GM23248 (cell line): Measurements from ENCODE around the gene AP4S1. TPM values are rescaled to one million over a fixed set of nuclear protein-coding genes. Genes with fewer than 3 reads are reported as not detected.

Experiments used
- DNase-seq: peaks from one replicate; pipeline ENCODE4 v3.0.0-alpha.2; 2015
- H2AFZ ChIP-seq: fragments of 200-600 bp; sonication (generic); 2 replicates; pipeline ENCODE4 v1.6.1; 2016; ENCODE audit warnings: antibody characterized with exemption
- H3F3A ChIP-seq: fragments of 200-600 bp; sonication (generic); 2 replicates; pipeline ENCODE4 v1.6.1; 2016; ENCODE audit warnings: mild to moderate bottlenecking, antibody characterized with exemption, mixed run types; ENCODE audit not compliant: insufficient read depth
- H3K27ac ChIP-seq: fragments of 200-600 bp; sonication (generic); 2 replicates; pipeline ENCODE4 v1.5.1; 2016; ENCODE audit warnings: mild to moderate bottlenecking
- H3K27me3 ChIP-seq: fragments of 200-600 bp; sonication (generic); replicated peaks from 2 replicates; pipeline ENCODE4 v1.6.1; 2016; ENCODE audit warnings: mild to moderate bottlenecking; ENCODE audit not compliant: insufficient read depth
- H3K36me3 ChIP-seq: fragments of 200-600 bp; sonication (generic); 2 replicates; pipeline ENCODE4 v1.6.1; 2016; ENCODE audit warnings: low read depth, mild to moderate bottlenecking
- H3K4me1 ChIP-seq: fragments of 200-600 bp; sonication (generic); 2 replicates; pipeline ENCODE4 v1.6.1; 2016; ENCODE audit warnings: mild to moderate bottlenecking; ENCODE audit not compliant: insufficient read depth
- H3K4me2 ChIP-seq: fragments of 200-600 bp; sonication (generic); one replicate; pipeline ENCODE4 v1.6.1; 2016; ENCODE audit warnings: mild to moderate bottlenecking; ENCODE audit not compliant: unreplicated experiment
- H3K4me3 ChIP-seq: fragments of 200-600 bp; sonication (generic); 2 replicates; pipeline ENCODE4 v1.5.1; 2016; ENCODE audit warnings: mild to moderate bottlenecking
- H3K79me2 ChIP-seq: fragments of 200-600 bp; sonication (generic); 2 replicates; pipeline ENCODE4 v1.6.1; 2016; ENCODE audit warnings: mild to moderate bottlenecking; ENCODE audit not compliant: insufficient read depth
- H3K9ac ChIP-seq: fragments of 200-600 bp; sonication (generic); 2 replicates; pipeline ENCODE4 v1.6.1; 2016; ENCODE audit warnings: mild to moderate bottlenecking
- H3K9me2 ChIP-seq: fragments of 200-600 bp; sonication (generic); 2 replicates; pipeline ENCODE4 v1.6.1; 2016; ENCODE audit warnings: mixed run types, mild to moderate bottlenecking, moderate library complexity; ENCODE audit not compliant: insufficient read depth
- H3K9me3 ChIP-seq: fragments of 200-600 bp; sonication (generic); one replicate; pipeline ENCODE4 v1.6.1; 2017; ENCODE audit warnings: low read depth
- H4K20me1 ChIP-seq: fragments of 200-600 bp; sonication (generic); 2 replicates; pipeline ENCODE4 v1.6.0; 2016; ENCODE audit not compliant: insufficient read depth
- EZH2 ChIP-seq: fragments of 200-600 bp; sonication (generic); IDR thresholded peaks from 2 replicates; pipeline ENCODE4 v1.6.1; 2018; ENCODE audit warnings: antibody characterized with exemption, mild to moderate bottlenecking; ENCODE audit not compliant: insufficient read depth, poor library complexity, severe bottlenecking
- EZH2phosphoT487 ChIP-seq: fragments of 200-600 bp; sonication (generic); IDR thresholded peaks from 2 replicates; pipeline ENCODE4 v1.6.1; 2018; ENCODE audit warnings: antibody characterized with exemption, moderate library complexity, mild to moderate bottlenecking, low read depth; ENCODE audit not compliant: insufficient read depth
- WGBS, 2 experiments: methylation state at CpG; one replicate each; pipeline ENCODE4 v1.1.6; 2015 to 2017; ENCODE audit warnings: low lambda C conversion rate in 2 of 2, low coverage in 1 of 2; ENCODE audit errors: missing lambda C conversion rate in 2 of 2; 5-methylcytosine and 5-hydroxymethylcytosine counted together
- in situ Hi-C: fragments of 300-500 bp; cut with MboI; formaldehyde crosslinking; loops from 2 replicates; pipeline ENCODE4 v1.15.0; 2020
- polyA plus RNA-seq: library from polyadenylated mRNA; unstranded; fragments of >200 nt; fragmentation: Nextera tagmentation; extraction: Ambion mirVana; gene quantifications from 2 replicates; pipeline ENCODE4 v1.2.1, GENCODE V29; 2016
- total RNA-seq: library from RNA; depleted of rRNA; stranded (reverse); fragments of >200 nt; shearing (Covaris generic); gene quantifications from 2 replicates; pipeline ENCODE4 v1.2.3, GENCODE V29; 2014

Gene AP4S1
- total and polyA plus RNA-seq, 2 experiments from 2014 or later: 6.3 to 9.9 TPM

DNA sequence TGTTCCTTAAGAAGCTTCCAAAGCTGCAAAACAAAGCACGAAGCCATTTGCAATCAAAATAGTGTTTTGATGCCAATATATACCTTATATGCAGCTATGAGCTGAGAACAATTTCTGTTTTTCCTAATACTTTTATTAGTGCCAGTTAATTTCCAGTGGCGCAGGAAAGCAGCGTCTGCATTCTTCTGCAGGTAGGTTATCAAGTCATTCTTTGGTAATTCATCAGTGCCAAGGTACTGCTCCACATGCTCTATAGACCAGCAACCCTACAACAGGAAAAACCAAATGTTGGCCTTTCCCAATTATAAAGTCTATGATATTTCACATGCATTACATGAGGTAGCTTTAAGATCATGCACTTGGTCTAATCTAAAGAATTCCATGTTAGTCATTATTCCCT is 88.3 kb downstream of the AP4S1 start:
- no peaks in the 10 kb centered on the region; the same call in 1 of the 2 replicates for H3F3A ChIP-seq
- H3K79me2 ChIP-seq: peaks cover 15% of the 10 kb centered on the region
- H3K9me3 ChIP-seq: no peaks in the 10 kb centered on the region
- no peak overlapping the region for H3K27ac ChIP-seq
- TF ChIP-seq EZH2phosphoT487: no peak
- no peak for TF ChIP-seq EZH2
- H3K36me3 ChIP-seq: peaks cover 74% of the 10 kb centered on the region
- in situ Hi-C loops: no loop called here
- no peak overlapping the region for H3K9ac ChIP-seq
- no peaks in the 10 kb centered on the region for H3K9me2 ChIP-seq
- no peak overlapping the region for H3K4me3 ChIP-seq
- no peaks in the 10 kb centered on the region for H4K20me1 ChIP-seq
- H3K27me3 ChIP-seq: no peaks in the 10 kb centered on the region
- no peak overlapping the region for H3K4me2 ChIP-seq
- no peak overlapping the region for H2AFZ ChIP-seq
- WGBS, 2 experiments: 98% methylated on average over 3 of the region's 3 CpGs
- DNase-seq: no peak
- 0 out of 2 replicates have a peak, but pooled peaks cover under 1% of the 10 kb centered on the region for H3K4me1 ChIP-seq

DNA sequence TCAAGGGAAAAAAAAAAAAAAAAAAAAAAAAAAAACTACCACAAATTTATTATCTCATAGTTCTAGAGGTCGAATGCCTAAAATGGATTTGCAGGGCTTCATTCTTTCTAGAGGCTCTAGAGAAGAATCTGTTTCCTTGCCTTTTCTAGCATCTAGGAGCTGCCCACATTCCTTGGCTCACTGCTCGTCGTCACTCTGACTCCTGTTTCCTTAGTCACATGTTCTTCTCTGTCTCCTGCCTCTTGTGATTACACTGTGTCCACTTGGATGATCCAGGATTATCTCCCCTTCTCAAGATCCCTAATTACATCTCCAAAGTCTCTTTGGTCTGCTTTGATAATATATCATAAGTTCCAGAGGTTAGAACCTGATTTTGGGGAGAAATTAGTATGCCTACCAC is 93.4 kb downstream of the AP4S1 start:
- H3K9me3 ChIP-seq: no peaks in the 10 kb centered on the region
- peaks cover 12% of the 10 kb centered on the region; the same call in 1 of the 2 replicates for H3K79me2 ChIP-seq
- TF ChIP-seq EZH2phosphoT487 (no peak), EZH2 (no peak)
- H2AFZ ChIP-seq: no peak overlapping the region
- H3K4me1 ChIP-seq: 0 out of 2 replicates have a peak, but pooled peaks cover 3% of the 10 kb centered on the region
- H3K27me3 ChIP-seq: no peaks in the 10 kb centered on the region
- peak overlapping the region; percentile 9; the same call in 1 of the 2 replicates for H3K27ac ChIP-seq
- H3K9me2 ChIP-seq: no peaks in the 10 kb centered on the region
- peak; percentile 49 for DNase-seq
- H3K9ac ChIP-seq: no peak overlapping the region
- H3K36me3 ChIP-seq: peaks cover 83% of the 10 kb centered on the region
- H3K4me2 ChIP-seq: no peak overlapping the region
- H3K4me3 ChIP-seq: no peak overlapping the region
- in situ Hi-C loops: no loop called here
- no peaks in the 10 kb centered on the region for H4K20me1 ChIP-seq
- WGBS, 2 experiments: 50 to 52% methylated on average over 3 of the region's 3 CpGs
- peaks cover 4% of the 10 kb centered on the region; the same call in 1 of the 2 replicates for H3F3A ChIP-seq

DNA sequence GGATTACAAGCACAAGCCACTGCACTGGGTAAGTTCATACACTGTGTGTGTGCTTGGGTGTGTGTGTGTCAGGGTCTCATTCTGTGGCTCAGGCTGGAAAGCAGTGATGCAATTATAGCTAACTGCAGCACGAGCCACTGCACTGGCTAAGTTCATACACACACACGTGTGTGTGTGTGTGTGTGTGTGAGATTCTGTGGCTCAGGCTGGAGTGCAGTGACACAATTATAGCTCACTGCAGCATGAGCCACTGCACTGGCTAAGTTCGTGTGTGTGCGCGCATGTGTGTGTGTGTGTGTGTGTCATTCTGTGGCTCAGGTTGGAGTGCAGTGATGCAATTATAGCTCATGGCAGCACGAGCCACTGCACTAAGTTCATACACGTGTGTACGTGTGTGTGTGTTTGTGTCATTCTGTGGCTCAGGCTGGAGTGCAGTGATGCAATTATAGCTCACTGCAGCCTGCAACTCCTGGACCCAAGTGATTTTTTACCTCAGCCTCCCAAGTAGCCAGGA is 96.7 kb downstream of the AP4S1 start:
- no peak overlapping the region for H2AFZ ChIP-seq
- 68 to 70% methylated on average over 8 of the region's 8 CpGs for WGBS, 2 experiments
- in situ Hi-C loops: no loop called here
- H3K27me3 ChIP-seq: no peaks in the 10 kb centered on the region
- H3K36me3 ChIP-seq: peaks cover 71% of the 10 kb centered on the region
- no peaks in the 10 kb centered on the region for H3K9me3 ChIP-seq
- H3K9ac ChIP-seq: no peak overlapping the region
- peak; percentile 26 for DNase-seq
- H3K9me2 ChIP-seq: no peaks in the 10 kb centered on the region
- 0 out of 2 replicates have a peak, but pooled peaks cover 3% of the 10 kb centered on the region for H3K4me1 ChIP-seq
- no peak overlapping the region for H3K4me2 ChIP-seq
- H3F3A ChIP-seq: peaks cover 4% of the 10 kb centered on the region; the same call in 1 of the 2 replicates
- no peak for TF ChIP-seq EZH2phosphoT487
- no peak for TF ChIP-seq EZH2
- H3K79me2 ChIP-seq: peaks cover 15% of the 10 kb centered on the region; the same call in 1 of the 2 replicates
- no peak overlapping the region for H3K27ac ChIP-seq
- H4K20me1 ChIP-seq: no peaks in the 10 kb centered on the region
- H3K4me3 ChIP-seq: no peak overlapping the region

DNA sequence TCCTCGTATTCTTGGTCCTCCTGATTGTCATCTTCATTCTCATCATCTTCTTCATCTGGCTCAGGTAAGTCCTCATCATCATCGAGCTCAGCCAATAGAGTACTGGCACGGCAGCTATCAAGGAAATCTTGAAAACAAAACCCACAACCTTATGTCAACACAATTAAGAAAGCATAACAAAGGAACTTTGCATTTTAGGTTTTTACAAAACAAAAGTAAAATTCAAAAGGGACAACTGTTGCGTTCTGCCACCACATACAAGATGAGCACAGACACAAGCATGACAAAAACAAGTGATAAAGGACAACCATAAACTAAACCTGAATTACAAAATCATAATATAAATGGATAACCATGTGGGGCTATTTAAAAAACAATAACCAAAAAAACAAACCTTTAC is 97.5 kb downstream of the AP4S1 start:
- H3K9me3 ChIP-seq: no peaks in the 10 kb centered on the region
- H3K79me2 ChIP-seq: peaks cover 7% of the 10 kb centered on the region; the same call in 1 of the 2 replicates
- H4K20me1 ChIP-seq: no peaks in the 10 kb centered on the region
- 0 out of 2 replicates have a peak, but pooled peaks cover 3% of the 10 kb centered on the region for H3K4me1 ChIP-seq
- H3K9me2 ChIP-seq: no peaks in the 10 kb centered on the region
- no peak overlapping the region for H3K4me3 ChIP-seq
- no peak overlapping the region for H3K4me2 ChIP-seq
- H3K27ac ChIP-seq: no peak overlapping the region
- in situ Hi-C loops: no loop called here
- H3K9ac ChIP-seq: no peak overlapping the region
- H3F3A ChIP-seq: 0 out of 2 replicates have a peak, but pooled peaks cover 4% of the 10 kb centered on the region
- 97 to 99% methylated on average over 4 of the region's 4 CpGs for WGBS, 2 experiments
- no peak for DNase-seq
- TF ChIP-seq EZH2 (no peak), EZH2phosphoT487 (no peak)
- H3K36me3 ChIP-seq: peaks cover 79% of the 10 kb centered on the region
- H2AFZ ChIP-seq: no peak overlapping the region
- no peaks in the 10 kb centered on the region for H3K27me3 ChIP-seq

DNA sequence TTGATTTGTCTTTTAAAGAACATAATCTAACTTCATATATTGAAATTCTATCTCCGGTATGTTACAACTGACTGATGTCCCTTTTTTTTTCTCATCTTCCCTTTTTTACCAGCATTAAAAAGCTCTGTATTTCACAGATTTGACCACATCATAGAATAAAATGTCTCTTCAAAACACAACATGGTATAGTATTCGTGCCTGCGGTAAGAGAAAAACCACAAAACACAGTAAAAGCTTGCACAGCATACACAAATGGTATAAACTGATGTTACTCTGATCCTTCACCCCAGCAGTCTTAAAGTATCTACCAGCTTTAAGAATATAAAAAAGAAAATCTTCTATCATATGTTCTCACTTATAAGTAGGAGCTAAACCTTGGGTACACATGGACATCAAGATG is 98.7 kb downstream of the AP4S1 start:
- Histone ChIP-seq H3K4me3 (no peak overlapping the region), H3F3A (0 out of 2 replicates have a peak, but pooled peaks cover 4% of the 10 kb centered on the region), H3K27me3 (no peaks in the 10 kb centered on the region), H3K9ac (no peak overlapping the region), H3K27ac (no peak overlapping the region), H2AFZ (no peak overlapping the region), H4K20me1 (no peaks in the 10 kb centered on the region), H3K79me2 (0 out of 2 replicates have a peak, but pooled peaks cover 6% of the 10 kb centered on the region), H3K4me2 (no peak overlapping the region), H3K4me1 (no peaks in the 10 kb centered on the region), H3K9me2 (no peaks in the 10 kb centered on the region), H3K36me3 (peaks cover 80% of the 10 kb centered on the region), H3K9me3 (no peaks in the 10 kb centered on the region)
- no peak for DNase-seq
- in situ Hi-C loops: no loop called here
- TF ChIP-seq EZH2phosphoT487 (no peak), EZH2 (no peak)
- WGBS, 2 experiments: 92 to 93% methylated on average over 3 of the region's 3 CpGs
